Epidermal melanocyte (primary cell): ENCODE data around the gene SERPIND1.
A peak's percentile ranks its signal among the peaks of the same experiment; 100 is the strongest.

ENCODE experiments used
- DNase-seq: peaks from one replicate; pipeline ENCODE4 v3.0.0; 2011; ENCODE audit warnings: low spot score; ENCODE audit not compliant: insufficient read length

The SERPIND1 gene

DNA sequence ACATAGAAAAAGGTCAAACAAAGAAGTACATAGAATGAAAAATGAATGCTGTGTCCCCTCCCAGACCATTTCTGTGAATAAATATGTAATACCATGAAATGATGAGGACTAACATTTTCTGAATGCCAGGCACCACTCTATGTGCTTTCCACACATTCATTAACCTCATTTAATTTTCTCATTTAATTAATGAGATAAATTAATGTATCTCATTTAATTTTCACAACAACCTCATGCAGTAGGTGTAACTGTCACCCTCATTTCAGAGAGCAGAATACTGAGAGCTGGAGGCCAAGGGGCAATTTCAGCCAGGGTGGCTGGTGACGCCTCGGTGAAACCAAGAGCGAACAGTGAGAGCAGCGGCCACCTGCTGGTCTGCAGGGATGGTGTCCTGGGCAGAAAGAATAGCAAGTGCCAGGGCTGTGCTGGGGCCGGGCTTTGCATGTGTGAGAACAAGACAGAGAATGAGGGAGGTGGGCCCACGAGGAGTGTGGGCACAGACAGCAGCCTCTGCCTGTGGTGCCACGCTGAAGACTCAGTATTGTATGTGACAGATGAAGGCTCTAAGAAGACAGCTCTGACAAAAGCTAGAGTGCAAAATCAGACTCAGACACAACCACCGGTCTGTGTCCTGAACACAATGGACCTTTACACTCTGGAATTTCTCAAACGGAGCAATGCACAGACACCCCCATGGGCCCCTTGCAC, 1.8 kb upstream of the SERPIND1 start:
- DNase-seq: no peak

GRCh38 chr22:20774882-20775281, 969 bp downstream of the SERPIND1 start:
- DNase-seq: no peak

- no peak for DNase-seq
Measured at GRCh38 chr22:20775342-20775895, 1.5 kb downstream of the SERPIND1 start.

GRCh38 chr22:20776624-20777405, 2.9 kb downstream of the SERPIND1 start:
- DNase-seq: no peak

GRCh38 chr22:20777420-20778177, 3.7 kb downstream of the SERPIND1 start:
- no peak for DNase-seq

GRCh38 chr22:20779014-20779817, 5.3 kb downstream of the SERPIND1 start:
- no peak for DNase-seq

DNA sequence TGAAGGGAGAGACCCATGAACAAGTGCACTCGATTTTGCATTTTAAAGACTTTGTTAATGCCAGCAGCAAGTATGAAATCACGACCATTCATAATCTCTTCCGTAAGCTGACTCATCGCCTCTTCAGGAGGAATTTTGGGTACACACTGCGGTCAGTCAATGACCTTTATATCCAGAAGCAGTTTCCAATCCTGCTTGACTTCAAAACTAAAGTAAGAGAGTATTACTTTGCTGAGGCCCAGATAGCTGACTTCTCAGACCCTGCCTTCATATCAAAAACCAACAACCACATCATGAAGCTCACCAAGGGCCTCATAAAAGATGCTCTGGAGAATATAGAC, 5.9 kb downstream of the SERPIND1 start:
- DNase-seq: no peak

DNA sequence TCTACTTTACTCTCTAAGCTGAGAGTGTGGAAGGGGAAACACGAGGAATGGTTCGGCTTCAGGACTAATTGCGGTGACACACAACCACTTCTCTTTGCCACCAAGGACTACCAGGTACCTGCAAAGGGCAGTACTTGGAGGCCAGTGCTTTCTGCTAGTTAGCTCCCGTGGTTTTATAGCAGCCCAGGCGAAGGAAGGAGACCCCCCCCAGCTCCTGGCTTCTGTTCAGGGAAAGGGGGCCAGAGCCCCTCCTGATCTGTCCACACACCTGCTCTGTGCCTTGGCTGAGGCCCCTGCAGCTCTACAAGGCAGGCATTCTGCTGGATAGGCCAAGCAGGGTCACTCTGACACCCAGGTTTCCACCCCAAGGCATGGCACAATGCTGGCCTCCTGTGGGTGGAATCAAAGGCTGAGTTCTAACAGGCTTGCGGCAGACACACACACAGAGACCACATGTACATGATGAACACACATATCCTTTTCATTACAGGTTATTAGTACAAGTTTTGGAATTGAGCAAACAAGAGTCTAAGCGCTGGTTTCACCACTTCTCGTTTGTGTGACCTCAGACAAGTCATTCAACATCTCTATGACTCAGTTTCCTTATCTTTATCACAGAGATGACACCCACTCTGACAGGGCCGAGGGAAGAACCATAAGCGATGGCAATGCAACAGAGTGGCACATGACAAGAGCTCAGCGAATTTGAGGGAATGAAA, 7.5 kb downstream of the SERPIND1 start:
- no peak for DNase-seq

- DNase-seq: no peak
Measured at GRCh38 chr22:20782083-20782482, 8.2 kb downstream of the SERPIND1 start.

DNA sequence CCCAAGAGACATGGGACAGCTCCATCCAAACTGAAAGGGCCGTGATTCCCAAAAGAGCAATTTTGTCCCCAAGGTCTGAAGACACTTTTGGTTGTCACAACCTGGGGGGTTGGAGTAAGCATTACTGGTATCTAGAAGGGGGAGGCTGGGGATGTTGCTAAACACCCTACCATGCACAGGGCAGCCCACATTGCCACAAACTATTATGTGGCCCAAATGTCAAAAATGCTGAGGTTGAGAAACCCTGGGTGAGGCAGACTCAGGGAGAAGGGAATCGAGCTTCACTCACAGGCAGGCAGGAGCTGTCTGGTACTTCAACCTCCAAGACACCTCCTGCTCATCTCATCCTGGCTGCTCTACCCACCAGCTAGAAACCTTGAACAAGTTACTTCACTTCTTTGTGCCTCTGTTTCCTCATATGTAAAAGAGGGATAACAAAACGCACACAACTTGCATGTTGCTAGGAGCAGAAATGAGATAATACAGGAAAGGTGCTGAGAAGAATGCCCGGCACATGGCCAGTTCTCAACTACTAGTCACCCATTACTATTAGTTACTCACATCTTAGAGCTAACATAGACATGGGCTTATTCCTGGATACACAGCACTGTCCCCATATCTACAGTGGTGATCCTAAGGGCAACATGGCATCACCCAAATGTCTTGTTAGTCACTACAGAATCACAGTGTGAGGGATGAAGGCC, 8.8 kb downstream of the SERPIND1 start:
- no peak for DNase-seq

- no peak for DNase-seq
Measured at GRCh38 chr22:20783300-20783673, 9.4 kb downstream of the SERPIND1 start.

DNA sequence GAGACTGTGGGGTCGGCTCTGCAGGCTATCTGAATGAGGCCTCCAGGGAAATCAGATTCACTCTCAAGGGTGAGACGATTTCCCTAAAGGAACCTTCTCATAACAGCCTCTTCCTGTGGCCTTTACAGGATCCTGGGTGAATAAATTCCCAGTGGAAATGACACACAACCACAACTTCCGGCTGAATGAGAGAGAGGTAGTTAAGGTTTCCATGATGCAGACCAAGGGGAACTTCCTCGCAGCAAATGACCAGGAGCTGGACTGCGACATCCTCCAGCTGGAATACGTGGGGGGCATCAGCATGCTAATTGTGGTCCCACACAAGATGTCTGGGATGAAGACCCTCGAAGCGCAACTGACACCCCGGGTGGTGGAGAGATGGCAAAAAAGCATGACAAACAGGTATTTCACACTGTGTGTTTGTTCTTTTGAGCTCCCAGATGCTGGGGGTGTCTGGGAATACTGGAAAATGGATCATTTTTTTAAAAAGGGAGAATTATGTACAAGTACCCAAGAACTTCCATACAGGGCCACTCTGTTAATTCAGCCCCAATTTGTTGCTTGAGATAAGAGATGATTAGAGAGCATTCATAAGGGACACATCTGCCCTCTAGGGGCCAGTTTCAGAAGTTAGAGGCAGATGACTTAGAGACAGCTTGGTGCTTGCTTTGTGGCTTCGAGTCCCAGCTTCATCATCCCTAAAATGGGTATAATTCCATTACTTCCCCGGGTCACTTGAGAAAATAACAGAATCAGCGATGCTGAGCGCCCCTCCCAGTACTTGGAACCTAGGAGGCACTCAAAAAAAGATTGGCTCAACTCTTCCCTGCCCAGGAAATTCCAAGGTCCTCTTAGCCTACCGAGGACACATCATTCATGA, 10.2 kb downstream of the SERPIND1 start:
- DNase-seq: peak; percentile 64

GRCh38 chr22:20785415-20785814, 11.5 kb downstream of the SERPIND1 start:
- no peak for DNase-seq

DNA sequence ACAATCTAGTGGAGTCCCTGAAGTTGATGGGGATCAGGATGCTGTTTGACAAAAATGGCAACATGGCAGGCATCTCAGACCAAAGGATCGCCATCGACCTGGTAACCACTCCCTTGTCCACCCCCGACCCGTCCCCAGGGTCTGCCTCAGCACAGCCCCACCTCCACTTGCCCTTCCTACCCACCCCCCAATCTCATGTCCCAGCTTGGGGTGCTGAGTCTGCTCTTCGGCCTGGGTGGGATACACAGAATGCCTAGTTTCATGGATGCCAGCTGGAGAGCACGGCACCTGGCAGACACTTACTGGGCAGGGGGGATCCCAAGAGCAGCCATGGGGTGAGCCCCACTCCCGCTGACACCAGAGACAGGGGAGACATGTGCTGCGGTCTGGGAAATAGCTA, 12.1 kb downstream of the SERPIND1 start:
- DNase-seq: no peak

- DNase-seq: no peak
Measured at GRCh38 chr22:20786536-20786979, 12.6 kb downstream of the SERPIND1 start.

DNA sequence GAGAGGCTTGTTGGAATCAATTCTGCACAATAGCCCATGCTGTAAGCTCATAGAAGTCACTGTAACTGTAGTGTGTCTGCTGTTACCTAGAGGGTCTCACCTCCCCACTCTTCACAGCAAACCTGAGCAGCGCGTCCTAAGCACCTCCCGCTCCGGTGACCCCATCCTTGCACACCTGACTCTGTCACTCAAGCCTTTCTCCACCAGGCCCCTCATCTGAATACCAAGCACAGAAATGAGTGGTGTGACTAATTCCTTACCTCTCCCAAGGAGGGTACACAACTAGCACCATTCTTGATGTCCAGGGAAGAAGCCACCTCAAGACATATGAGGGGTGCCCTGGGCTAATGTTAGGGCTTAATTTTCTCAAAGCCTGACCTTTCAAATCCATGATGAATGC, 13.3 kb downstream of the SERPIND1 start:
- DNase-seq: no peak

- DNase-seq: no peak
Measured at GRCh38 chr22:20787746-20788626, 14.1 kb downstream of the SERPIND1 start.
